ENCODE data around the gene ANKS6. TPM values are rescaled to one million over a fixed set of nuclear protein-coding genes. Genes with fewer than 3 reads are reported as not detected.

ANKS6 gene
- total and polyA plus RNA-seq, 9 of the 15 experiments (the other 6 are each of a cell fraction or from before 2014, with no cell fraction given): 9.9 to 74.5 (median 36.9) TPM

- TF ChIP-seq POLR2H (tag; IDR thresholded peaks at IDR 0.05; ENCODE audit: low read depth) (no peak), TEAD2 (tag; IDR thresholded peaks at IDR 0.05) (no peak), BCOR (IDR thresholded peaks at IDR 0.05) (peak; percentile 65; the same call in 1 of the 2 replicates), CBFA2T2 (conservative IDR thresholded peaks at IDR 0.05) (no peak), ZFP1 (CRISPR knock-in tag; IDR thresholded peaks at IDR 0.05) (no peak), KDM1A (IDR thresholded peaks at IDR 0.05) (0 out of 4 replicates have a peak, but pooled peaks of 1 of the 2 experiments have one; percentile 32), DDX20 (tag; IDR thresholded peaks at IDR 0.05; ENCODE audit: low read depth) (no peak), ZKSCAN8 (CRISPR knock-in tag; IDR thresholded peaks at IDR 0.05) (no peak), E2F5 (CRISPR knock-in tag; IDR thresholded peaks at IDR 0.05) (no peak), ADNP (tag; IDR thresholded peaks at IDR 0.05) (peak; percentile 65; the same call in 1 of the 2 replicates), ZBTB1 (CRISPR knock-in tag; IDR thresholded peaks at IDR 0.05; ENCODE audit: borderline replicate concordance, low read depth) (no peak), NFIX (CRISPR knock-in tag; IDR thresholded peaks at IDR 0.05; ENCODE audit: low read depth) (no peak), ZFP36 (IDR thresholded peaks at IDR 0.05; ENCODE audit: low read depth, low read length, partially characterized antibody) (peak; percentile 30), ZNF324 (CRISPR knock-in tag; IDR thresholded peaks at IDR 0.05) (no peak), ZNF217 (CRISPR knock-in tag; IDR thresholded peaks at IDR 0.05) (no peak), HNRNPK (IDR thresholded peaks at IDR 0.05; ENCODE audit: low read depth, low read length, poor library complexity, severe bottlenecking) (no peak), HOXB6 (CRISPR knock-in tag; IDR thresholded peaks at IDR 0.05; ENCODE audit: borderline replicate concordance) (no peak), SRSF1 (IDR thresholded peaks at IDR 0.05; ENCODE audit: low read depth, low read length) (no peak), HMBOX1 (IDR thresholded peaks at IDR 0.05) (no peak), MBD2 (IDR thresholded peaks at IDR 0.05; ENCODE audit: borderline replicate concordance, low read depth) (no peak), THAP7 (CRISPR knock-in tag; IDR thresholded peaks at IDR 0.05) (no peak), ZNF174 (CRISPR knock-in tag; IDR thresholded peaks at IDR 0.05) (no peak), ZNF764 (CRISPR knock-in tag; IDR thresholded peaks at IDR 0.05; ENCODE audit: low read depth) (no peak)
- TF ChIP-seq, protein P1, sequence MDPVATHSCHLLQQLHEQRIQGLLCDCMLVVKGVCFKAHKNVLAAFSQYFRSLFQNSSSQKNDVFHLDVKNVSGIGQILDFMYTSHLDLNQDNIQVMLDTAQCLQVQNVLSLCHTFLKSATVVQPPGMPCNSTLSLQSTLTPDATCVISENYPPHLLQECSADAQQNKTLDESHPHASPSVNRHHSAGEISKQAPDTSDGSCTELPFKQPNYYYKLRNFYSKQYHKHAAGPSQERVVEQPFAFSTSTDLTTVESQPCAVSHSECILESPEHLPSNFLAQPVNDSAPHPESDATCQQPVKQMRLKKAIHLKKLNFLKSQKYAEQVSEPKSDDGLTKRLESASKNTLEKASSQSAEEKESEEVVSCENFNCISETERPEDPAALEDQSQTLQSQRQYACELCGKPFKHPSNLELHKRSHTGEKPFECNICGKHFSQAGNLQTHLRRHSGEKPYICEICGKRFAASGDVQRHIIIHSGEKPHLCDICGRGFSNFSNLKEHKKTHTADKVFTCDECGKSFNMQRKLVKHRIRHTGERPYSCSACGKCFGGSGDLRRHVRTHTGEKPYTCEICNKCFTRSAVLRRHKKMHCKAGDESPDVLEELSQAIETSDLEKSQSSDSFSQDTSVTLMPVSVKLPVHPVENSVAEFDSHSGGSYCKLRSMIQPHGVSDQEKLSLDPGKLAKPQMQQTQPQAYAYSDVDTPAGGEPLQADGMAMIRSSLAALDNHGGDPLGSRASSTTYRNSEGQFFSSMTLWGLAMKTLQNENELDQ (CRISPR knock-in tag; IDR thresholded peaks at IDR 0.05; ENCODE audit: borderline replicate concordance): no peak
Measured at GRCh38 chr9:98724810-98725530, 71.4 kb downstream of the ANKS6 start (continued).

Data from K562 (cell line).